Embryonic facial prominence (tissue), 1 donor: Measurements from ENCODE around the gene EVI2B.
"Not testable (repeated sequence)": the region's sequence is repeated elsewhere in the genome, so short reads cannot be mapped to it uniquely, and the experiment has no call there.

ENCODE experiments used
- DNase-seq: peaks from one replicate; pipeline ENCODE4 v3.0.0-alpha.2; 2016; ENCODE audit errors: extremely low spot score

The EVI2B gene

DNA sequence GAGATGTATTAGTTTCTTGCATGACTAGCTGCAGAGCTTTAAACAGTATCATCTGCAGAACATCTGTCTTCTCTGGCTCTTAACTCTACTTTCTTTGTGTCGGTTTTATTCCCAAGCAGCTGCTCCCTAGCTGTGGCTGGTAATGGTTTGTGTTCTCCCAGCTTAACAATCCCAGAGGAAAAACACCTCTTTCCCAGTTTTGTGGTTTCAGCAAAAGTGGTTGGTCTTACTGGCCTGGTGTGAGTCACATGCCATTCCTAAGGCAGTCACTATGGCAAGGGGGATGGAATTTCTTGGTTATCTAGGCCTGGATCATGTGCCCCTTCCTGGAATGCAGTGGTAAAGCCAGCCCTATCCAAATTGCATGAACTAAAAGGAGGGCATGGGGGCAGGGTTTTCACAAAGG lies 44.3 kb downstream of the EVI2B start:
- no peak for DNase-seq

DNA sequence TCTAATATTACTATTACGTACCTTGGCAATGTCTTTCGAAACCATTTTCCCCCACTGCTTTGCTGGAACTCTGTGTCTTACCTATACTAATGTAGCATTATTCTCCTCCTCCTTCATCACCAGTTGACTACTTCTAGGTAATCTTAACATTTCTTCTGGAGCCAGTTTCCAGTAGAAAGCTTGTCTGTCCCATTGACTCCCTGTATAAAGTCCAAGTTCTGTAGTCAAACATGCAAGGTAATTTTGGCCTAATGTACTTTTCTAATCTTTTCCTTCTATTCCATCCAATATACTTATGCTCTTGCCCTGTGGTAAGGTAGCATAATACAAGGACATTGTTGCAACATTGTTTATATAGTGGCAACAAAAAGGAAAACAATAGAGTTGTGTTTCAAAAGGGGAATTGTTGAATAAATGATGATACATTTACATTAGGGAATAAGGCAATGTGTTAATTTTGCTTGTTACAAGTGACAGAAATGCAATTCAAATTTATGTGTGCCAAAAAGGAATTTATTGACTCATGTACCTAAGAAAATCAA lies 44.7 kb downstream of the EVI2B start:
- DNase-seq: no peak

DNA sequence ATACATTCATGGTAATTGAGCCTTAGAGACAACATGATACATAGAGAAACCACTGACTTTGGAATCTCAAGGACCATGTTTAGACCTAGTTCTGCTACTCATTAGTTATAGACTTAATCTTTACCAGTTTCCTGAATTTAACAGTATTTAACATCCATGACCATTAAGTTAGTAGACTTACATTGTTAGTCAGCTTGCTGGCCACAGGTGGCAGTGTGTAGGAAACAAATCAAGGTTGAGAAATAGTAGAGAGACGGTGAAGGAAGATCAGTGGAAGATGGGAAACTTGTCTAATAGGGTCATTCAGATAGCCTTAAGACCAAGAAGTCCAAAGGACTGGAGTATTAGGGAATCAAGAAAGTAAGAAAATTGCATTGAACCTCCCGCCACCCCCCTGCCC lies 47.8 kb downstream of the EVI2B start:
- no peak for DNase-seq

DNA sequence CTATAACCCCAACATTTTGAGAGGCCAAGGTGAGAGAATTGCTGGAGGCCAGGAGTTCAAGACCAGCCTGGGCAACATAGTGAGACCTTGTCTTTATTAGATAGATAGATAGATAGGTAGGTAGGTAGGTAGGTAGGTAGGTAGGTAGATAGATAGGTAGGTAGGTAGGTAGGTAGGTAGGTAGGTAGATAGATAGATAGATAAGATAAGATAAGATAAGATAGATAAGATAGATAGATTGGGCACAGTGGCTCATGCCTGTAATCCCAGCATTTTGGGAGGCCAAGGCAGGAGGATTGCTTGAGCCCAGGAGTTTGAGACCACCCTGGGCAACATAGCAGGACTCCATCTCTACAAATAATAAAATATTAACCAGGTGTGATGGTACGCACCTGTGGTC lies 50.9 kb downstream of the EVI2B start:
- not testable (repeated sequence) for DNase-seq

DNA sequence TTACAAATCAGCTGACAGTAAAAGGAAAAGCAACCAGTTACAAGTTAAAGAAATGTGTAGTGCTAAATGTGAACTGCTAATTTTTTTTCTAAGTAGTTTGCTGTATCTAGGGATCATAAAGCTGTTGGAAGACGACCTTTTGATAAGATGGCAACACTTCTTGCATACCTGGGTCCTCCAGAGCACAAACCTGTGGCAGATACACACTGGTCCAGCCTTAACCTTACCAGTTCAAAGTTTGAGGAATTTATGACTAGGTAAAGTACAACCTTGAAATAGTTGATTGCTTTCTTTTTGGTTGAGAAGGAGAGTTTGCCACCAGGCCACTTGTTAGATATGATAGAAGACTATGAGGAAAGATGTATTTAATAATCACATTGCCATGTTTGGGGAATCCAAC lies 52.3 kb downstream of the EVI2B start:
- DNase-seq: no peak

DNA sequence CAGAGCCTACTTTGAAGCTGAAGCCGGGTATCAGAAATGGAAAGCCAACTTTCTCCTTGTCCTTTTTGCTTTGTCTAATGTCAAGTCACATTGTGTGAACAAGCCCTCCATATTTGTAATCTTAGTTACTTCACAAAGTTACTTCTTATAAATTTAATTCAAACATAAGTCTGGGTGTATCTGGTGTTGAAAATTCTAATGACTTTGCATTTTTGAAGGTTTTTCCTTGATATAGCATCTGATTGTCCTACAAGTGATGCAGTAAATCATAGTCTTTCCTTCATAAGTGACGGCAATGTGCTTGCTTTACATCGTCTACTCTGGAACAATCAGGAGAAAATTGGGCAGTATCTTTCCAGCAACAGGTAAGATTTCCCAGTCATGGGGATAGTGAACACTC lies 53.7 kb downstream of the EVI2B start:
- no peak for DNase-seq

DNA sequence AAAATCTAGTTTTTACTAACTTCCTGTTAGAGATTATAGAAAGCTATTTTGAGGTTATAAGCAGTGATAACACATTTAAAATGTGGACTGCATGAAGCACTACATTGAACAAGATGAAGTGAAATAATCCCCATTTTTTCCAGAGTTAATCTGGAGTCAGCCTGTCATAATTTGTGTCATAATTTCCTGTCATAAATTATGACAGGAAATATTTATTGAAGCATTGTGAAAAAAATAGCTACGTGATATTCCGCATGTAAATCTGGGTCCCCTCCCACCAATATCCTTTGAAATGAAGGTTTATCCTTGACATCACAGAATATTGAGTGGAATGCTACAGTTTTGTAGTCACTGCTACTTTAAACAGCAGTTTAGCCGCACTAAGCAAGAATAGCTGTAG lies 56.9 kb downstream of the EVI2B start:
- no peak for DNase-seq

DNA sequence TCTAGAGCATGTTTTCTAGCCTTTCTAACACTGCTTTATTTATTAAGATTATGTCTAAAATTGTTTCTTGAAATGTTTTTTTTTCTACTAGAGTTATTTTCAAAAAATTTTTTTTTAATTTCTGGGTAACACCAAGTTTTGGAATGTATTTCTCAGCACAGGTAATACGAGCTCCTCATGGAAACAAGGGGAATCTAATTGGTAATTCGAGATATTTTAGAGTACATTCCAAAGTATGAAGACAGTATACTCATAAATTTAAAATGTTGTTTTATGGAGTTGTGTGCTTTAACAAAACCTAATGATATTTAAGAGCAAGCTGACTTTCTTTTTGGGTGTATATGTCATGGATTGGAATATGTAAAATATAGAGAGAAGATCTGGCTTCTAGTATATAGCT lies 59.2 kb downstream of the EVI2B start:
- no peak for DNase-seq
